Stomach (tissue), 4 donors: ENCODE measurements around the gene GM2A.

Experiments used
- POLR2AphosphoS5 ChIP-seq, 3 donors: sonication (generic); formaldehyde crosslinking; IDR thresholded peaks; one replicate each; pipeline ENCODE4 v1.6.1; 2016; ENCODE audit warnings: antibody characterized with exemption in 3 of 3
- TF ChIP-seq, protein P1 (sequence below), 7 experiments: fragments of 450-650 bp in 4 of 7; fragments of 200-600 bp in 3 of 7; sonication (generic) in 3 of 7; IDR thresholded peaks; one replicate each; pipeline ENCODE4 v1.5.1; 2016 to 2019; ENCODE audit warnings: antibody characterized with exemption in 7 of 7, control low read depth in 2 of 7, mild to moderate bottlenecking in 1 of 7

DNA sequence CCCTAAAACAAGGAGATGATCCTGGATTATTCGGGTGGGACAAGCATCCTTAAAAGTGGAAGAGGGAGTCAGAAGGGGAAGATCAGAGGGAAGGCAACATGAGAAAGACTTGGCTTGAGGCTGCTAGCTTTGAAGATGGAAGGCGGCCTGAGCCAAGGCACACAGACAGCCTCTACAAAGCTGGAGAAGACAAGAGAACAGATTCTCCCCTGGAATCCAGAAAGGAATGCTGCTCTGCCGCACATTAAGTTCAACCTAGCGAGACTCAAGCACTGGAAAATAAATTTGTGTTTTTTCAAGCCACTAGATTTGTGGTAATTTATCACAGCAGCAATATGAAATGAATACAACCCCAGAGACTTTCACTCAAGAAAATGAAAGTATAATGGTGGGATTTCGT lies 32.7 kb downstream of the GM2A start:
- TF ChIP-seq POLR2AphosphoS5 (IDR thresholded peaks at IDR 0.05): no peak
- TF ChIP-seq, protein P1, sequence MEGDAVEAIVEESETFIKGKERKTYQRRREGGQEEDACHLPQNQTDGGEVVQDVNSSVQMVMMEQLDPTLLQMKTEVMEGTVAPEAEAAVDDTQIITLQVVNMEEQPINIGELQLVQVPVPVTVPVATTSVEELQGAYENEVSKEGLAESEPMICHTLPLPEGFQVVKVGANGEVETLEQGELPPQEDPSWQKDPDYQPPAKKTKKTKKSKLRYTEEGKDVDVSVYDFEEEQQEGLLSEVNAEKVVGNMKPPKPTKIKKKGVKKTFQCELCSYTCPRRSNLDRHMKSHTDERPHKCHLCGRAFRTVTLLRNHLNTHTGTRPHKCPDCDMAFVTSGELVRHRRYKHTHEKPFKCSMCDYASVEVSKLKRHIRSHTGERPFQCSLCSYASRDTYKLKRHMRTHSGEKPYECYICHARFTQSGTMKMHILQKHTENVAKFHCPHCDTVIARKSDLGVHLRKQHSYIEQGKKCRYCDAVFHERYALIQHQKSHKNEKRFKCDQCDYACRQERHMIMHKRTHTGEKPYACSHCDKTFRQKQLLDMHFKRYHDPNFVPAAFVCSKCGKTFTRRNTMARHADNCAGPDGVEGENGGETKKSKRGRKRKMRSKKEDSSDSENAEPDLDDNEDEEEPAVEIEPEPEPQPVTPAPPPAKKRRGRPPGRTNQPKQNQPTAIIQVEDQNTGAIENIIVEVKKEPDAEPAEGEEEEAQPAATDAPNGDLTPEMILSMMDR (IDR thresholded peaks at IDR 0.05): no peak
